ENCODE measurements around the gene HVCN1.
"Not testable (repeated sequence)": the region's sequence is repeated elsewhere in the genome, so short reads cannot be mapped to it uniquely, and the experiment has no call there.

Gene HVCN1

GRCh38 chr12:110688446-110689280 lies at the start of gene HVCN1:
TSS of gene HVCN1 (minus strand) at chr12:110689115. CDS start at chr12:110683245, 5,870 bp downstream.
- peak; percentile 15 for DNase-seq

DNA sequence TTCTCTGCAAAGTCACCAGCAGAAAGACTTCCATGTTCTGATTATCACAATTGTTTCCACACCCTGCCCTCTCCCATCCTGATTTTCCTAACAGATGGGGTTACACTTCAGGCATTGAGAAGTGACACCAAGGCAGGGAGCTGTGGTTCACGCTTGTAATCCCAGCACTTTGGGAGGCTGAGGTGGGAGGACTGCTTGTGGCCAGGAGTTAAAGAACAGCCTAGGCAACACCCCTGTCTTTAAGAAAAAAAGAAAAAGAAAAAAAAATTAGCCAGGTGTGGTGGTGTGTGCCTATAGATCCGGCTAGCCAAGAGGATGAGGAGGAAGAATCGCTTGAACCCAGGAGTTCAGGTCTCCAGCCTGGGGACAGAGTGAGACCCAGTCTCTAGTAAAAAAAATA lies 48.6 kb upstream of the HVCN1 start:
- DNase-seq = no peak

DNA sequence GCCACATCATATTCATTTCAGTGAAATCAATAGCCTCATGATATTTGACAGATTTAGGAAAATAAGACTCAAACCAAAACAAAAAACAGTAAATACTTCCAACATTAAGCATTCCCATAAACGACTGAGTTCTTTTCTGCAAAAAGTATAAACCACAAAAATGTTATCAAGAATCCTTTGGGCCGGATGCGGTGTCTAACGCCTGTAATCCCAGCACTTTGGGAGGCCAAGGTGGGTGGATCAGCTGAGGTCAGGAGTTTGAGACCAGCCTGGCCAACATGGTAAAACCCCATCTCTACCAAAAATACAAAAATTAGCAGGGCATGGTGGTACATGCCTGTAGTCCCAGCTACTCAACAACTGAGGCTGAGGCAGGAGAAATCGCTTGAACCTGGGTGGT lies 48.1 kb upstream of the HVCN1 start:
- not testable (repeated sequence) for DNase-seq

DNA sequence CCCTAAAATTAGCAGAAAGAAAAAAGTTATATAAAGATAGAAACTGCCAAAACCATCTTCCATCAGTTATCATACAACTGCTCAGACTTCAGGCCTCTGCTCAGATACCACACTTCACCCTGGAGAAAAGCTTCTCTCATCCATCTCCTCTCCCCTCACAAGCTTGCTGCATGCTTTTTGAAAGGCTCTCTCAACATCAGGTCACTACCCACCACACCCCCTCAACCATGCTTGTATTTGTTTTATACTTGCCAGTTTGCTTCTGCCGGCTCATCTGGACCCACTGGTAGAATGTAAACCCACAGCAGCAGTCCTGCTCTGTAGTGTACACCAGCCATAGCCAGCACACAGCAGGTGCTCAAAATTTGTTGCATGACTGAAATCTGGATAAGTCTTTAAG lies 45.0 kb upstream of the HVCN1 start:
- no peak for DNase-seq

GRCh38 chr12:110733089-110733715 lies 44.3 kb upstream of the HVCN1 start:
- DNase-seq = no peak

GRCh38 chr12:110732572-110732971 lies 43.7 kb upstream of the HVCN1 start:
- DNase-seq = no peak

GRCh38 chr12:110731479-110731878 lies 42.6 kb upstream of the HVCN1 start:
- no peak for DNase-seq

DNA sequence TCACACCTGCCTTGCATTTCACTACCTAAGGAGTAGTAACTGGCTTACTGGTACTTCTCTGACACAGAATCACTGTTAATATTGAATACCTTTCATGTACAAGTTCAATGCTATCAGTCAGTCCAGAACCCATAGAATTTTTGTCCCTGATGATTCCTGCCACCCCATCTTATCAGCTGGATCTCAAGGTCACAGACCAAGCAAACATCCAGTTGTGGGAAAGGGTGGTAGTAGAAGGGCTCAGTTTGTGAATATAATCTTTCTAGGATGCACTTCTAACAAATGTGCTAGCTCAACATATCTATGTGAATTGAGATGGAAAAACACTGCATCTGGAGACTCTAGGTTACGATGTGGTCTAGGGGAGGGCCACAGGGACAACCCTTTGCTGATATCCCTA lies 39.7 kb upstream of the HVCN1 start:
- no peak for DNase-seq

DNA sequence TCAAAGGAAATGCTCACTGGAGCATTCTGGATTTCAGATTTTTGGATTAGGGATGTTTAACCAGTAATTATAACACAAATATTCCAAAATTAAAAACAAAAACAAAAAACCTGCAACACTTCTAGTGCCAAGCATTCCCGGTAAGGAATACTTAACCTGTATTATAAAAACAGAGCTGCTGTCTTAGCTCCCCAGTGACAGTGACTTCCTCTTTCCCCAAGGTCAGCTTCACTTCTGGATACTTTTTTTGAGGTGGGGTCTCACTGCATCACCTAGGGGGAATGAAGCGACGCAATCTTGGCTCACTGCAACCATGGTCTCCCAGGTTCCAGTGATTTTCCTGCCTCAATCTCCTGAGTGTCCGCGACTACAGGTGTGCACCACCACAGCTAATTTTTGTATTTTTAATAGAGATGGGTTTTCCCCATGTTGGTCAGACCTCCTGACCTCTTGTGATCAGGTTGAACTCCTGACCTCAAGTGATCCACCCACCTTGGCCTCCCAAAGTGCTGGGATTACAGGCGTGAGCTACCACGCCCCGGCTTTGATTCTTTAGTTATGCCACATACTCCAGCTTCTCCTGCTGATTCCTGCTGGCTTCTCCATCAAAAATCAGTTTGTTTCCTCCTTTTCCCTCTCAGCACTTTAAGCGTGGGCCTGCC lies 37.9 kb upstream of the HVCN1 start:
- DNase-seq = no peak

- no peak for DNase-seq
These were observed 37.1 kb upstream of the HVCN1 start for GRCh38 chr12:110726028-110726427.

GRCh38 chr12:110725267-110725666 lies 36.4 kb upstream of the HVCN1 start:
- DNase-seq = no peak

GRCh38 chr12:110722892-110723291 lies 34.0 kb upstream of the HVCN1 start:
- DNase-seq = not testable (repeated sequence)

DNA sequence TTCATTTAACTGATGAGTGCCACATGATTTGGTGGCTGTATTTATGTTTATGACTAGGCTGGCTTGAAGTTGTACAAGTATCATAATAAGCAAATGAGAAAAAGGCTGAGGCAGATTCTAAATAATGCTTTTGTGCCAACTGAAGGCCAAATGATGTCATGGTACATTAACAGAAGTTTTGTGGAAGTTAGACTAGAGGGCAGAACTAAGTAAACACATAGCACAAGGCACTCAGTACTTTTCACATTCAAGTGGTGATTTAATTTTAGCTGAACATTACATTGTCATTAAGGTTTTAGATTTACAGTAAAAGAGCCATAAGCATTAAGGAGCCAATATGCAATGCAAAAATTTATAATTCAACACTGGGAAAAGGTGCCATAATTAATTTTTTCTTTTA lies 32.7 kb upstream of the HVCN1 start:
- DNase-seq = no peak

GRCh38 chr12:110720516-110720915 lies 31.6 kb upstream of the HVCN1 start:
- DNase-seq = no peak

DNA sequence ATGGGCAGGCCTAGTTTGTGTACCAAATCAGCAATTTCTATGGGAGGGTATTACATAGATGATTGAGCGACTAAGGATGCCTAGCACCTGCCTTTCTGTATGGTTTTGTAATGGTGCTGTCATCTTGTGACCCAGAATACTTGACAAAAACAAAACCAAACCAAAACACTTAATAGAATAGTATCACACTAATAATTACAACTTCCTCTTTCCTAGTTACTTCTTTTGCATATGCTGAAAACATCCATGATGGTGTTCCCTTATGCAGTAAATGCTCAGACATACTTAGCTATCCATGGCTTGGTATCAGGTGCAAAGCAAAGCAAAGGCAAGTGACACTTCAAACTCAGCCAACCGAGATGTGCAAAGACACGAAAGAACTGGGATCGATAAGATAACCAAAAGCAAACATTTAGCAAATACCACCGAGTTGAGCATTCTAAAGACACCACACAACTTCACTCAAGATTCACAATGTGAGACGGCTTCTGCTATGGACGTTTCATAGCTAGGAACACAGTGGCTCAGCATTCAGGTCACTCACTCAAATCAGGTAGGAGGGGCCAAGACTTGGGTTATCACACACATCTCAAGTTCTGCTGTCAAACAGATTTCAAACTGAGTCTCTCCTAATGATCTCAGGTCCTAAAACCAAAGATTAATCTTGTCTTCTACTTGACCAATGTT lies 29.4 kb upstream of the HVCN1 start:
- no peak for DNase-seq

DNA sequence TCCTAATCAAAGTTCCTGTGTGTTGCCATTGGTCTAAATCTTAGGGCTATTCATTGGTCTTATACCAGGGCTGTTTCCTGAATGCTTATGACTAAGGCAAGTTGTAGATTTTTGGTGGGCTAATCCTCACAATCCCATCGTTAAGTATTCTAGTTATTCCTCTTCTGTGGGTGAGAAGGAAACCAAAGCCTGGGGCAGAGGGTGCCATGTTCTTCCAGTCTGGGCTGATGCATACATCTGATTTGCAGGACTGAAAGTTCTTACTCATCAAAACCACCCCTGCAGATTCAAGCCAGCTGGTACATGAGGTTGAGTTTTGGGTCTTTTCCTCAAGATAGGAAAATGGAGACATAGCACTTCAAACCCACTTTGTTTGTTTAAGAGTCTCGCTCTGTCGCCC lies 28.1 kb upstream of the HVCN1 start:
- no peak for DNase-seq

GRCh38 chr12:110708917-110709316 lies 20.0 kb upstream of the HVCN1 start:
- no peak for DNase-seq

- no peak for DNase-seq
These were observed 16.4 kb upstream of the HVCN1 start for GRCh38 chr12:110705309-110705708.

DNA sequence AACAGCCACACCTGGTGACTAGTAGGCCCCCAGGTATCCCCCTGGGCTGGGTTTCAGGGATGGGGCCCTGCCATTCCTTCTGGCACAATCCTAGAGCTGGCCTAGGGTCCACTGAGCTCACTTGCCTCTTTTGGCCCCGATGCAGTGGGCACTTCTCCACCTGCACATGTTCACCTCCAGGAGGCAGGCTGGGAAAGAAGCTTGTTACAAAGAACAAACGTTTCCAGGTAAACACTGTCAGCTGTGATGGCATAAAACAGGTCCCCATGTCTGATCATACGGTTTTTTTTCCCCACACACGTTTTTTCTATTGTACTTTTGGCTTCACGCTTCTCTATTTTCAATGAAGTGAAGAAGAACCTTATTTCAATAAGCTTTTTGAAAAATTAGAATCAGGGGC lies 15.8 kb upstream of the HVCN1 start:
- DNase-seq = no peak

DNA sequence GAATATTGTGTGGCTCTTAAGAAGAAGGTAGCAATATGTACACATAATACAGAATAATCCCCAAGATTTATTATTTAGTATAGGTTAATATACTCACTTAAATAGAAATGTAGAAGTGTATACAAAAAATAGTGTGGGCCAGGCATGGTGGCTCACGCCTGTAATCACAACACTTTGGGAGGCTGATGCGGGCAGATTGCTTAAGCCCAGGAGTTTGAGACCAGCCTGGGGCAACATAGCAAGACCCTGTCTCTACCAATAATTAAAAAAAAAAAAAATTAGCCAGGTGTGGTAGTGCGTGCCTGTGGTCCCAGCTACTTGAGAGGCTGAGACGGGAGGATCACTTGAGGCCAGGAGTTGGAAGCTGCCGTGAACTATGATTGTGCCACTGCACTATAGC lies 15.3 kb upstream of the HVCN1 start:
- no peak for DNase-seq

- DNase-seq = no peak
These were observed 13.2 kb upstream of the HVCN1 start for GRCh38 chr12:110702081-110702480.

DNA sequence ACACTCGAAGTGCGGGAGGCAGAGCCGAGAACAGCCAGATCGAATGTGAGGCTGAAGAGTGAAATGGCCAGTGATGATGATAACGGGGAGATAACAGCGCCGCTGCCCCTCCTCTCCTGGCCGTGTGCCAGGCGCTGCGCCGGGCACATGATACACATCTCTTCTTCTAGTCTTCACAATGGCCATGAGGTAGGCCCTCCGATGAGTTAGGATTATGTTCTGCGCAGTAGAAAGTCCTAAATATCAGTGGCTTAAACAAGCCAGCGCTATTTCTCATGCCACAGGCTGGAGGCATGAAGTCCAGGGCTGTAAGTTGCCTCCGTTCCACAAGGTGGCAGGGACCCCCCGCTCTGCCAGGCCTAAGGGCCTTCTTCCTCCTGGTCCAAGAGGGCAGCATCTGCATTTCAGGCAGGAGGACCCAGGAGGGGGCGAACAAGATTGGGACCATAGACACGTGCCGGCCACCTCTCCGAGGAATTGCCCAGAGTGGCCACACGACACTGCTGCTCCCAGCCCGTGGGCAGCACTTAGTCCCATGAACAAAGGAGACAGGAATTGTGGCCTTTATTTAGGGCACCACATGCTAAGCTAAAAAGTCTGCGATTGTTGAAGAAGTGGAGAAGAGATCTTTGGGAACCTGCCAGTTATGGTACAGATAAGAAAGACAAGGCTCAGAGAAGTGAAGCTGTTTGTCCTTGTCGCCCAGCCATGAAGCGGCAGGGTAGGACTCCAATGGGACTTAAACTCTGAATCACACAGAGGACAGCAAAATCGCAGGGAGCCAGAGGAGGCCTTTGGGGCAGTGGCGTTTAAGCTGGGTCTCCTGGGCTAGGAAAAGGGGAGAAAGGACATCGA lies 10.9 kb upstream of the HVCN1 start:
- no peak for DNase-seq
